ENCODE measurements around the gene ADAMTSL1. TPM values are rescaled to one million over a fixed set of nuclear protein-coding genes. Genes with fewer than 3 reads are reported as not detected.

The ADAMTSL1 gene
- total and polyA plus RNA-seq, 4 donors: 0.31 to 3.4 (median 1.9) TPM

- Histone ChIP-seq H3K4me1 (ENCODE audit: control insufficient read depth in 4 of 4, insufficient read depth in 4 of 4, low read length in 3 of 4) (peaks cover 0 to 5% (median 0%) of the 10 kb centered on the region in 4 donors), H3K9ac (ENCODE audit: low read depth in 1 of 2, low read length in 2 of 2) (no peak overlapping the region), H3K36me3 (ENCODE audit: control insufficient read depth in 4 of 4, insufficient read depth in 3 of 4, low read depth in 1 of 4, low read length in 3 of 4) (peaks cover 0 to 1% (median 0%) of the 10 kb centered on the region in 4 donors), H3K9me3 (ENCODE audit: control insufficient read depth in 4 of 4, low read length in 3 of 4) (no peaks in the 10 kb centered on the region), H3K4me3 (ENCODE audit: low read depth in 1 of 3, low read length in 3 of 3) (no peak overlapping the region), H3K27ac (ENCODE audit: low read depth in 1 of 2, low read length in 2 of 2) (no peak overlapping the region), H3K27me3 (ENCODE audit: control insufficient read depth in 4 of 4, insufficient read depth in 4 of 4, low read length in 3 of 4) (no peaks in the 10 kb centered on the region)
- no peak for DNase-seq (ENCODE audit: low spot score)
- TF ChIP-seq ATF3 (IDR thresholded peaks at IDR 0.05) (no peak), REST (IDR thresholded peaks at IDR 0.05) (no peak), GABPA (IDR thresholded peaks at IDR 0.05 in 1 of 2, conservative IDR thresholded peaks at IDR 0.05 in 1 of 2) (no peak), JUND (IDR thresholded peaks at IDR 0.05) (no peak), SP1 (IDR thresholded peaks at IDR 0.05) (no peak)
Observed at GRCh38 chr9:18694959-18695668, 221.2 kb downstream of the ADAMTSL1 start.

- Histone ChIP-seq H3K9me3 (ENCODE audit: control insufficient read depth in 4 of 4, low read length in 3 of 4) (no peaks in the 10 kb centered on the region), H3K36me3 (ENCODE audit: control insufficient read depth in 4 of 4, insufficient read depth in 3 of 4, low read depth in 1 of 4, low read length in 3 of 4) (no peaks in the 10 kb centered on the region), H3K27me3 (ENCODE audit: control insufficient read depth in 4 of 4, insufficient read depth in 4 of 4, low read length in 3 of 4) (no peaks in the 10 kb centered on the region), H3K27ac (ENCODE audit: low read depth in 1 of 2, low read length in 2 of 2) (no peak overlapping the region), H3K4me3 (ENCODE audit: low read depth in 1 of 3, low read length in 3 of 3) (no peak overlapping the region), H3K4me1 (ENCODE audit: control insufficient read depth in 4 of 4, insufficient read depth in 4 of 4, low read length in 3 of 4) (peaks cover 0 to 5% (median 0%) of the 10 kb centered on the region in 4 donors), H3K9ac (ENCODE audit: low read depth in 1 of 2, low read length in 2 of 2) (no peak overlapping the region)
- WGBS: 77% methylated on average over 2 of the region's 2 CpGs
- no peak for TF ChIP-seq YY1 (IDR thresholded peaks at IDR 0.05)
- DNase-seq (ENCODE audit: low spot score): no peak
Observed at GRCh38 chr9:18698992-18699391, 225.0 kb downstream of the ADAMTSL1 start.

- TF ChIP-seq EGR1 (IDR thresholded peaks at IDR 0.05; ENCODE audit: low read depth in 2 of 2) (no peak), ATF3 (IDR thresholded peaks at IDR 0.05) (no peak), ZBTB33 (IDR thresholded peaks at IDR 0.05) (no peak), FOXA2 (IDR thresholded peaks at IDR 0.05) (no peak)
- H3K27me3 ChIP-seq (ENCODE audit: control insufficient read depth in 4 of 4, insufficient read depth in 4 of 4, low read length in 3 of 4): no peaks in the 10 kb centered on the region
- peaks cover 0 to 5% (median 0%) of the 10 kb centered on the region in 4 donors for H3K4me1 ChIP-seq (ENCODE audit: control insufficient read depth in 4 of 4, insufficient read depth in 4 of 4, low read length in 3 of 4)
- H3K27ac ChIP-seq (ENCODE audit: low read depth in 1 of 2, low read length in 2 of 2): no peak overlapping the region
- H3K9me3 ChIP-seq (ENCODE audit: control insufficient read depth in 4 of 4, low read length in 3 of 4): no peaks in the 10 kb centered on the region
- no peak for DNase-seq (ENCODE audit: low spot score)
- H3K9ac ChIP-seq (ENCODE audit: low read depth in 1 of 2, low read length in 2 of 2): no peak overlapping the region
- H3K4me3 ChIP-seq (ENCODE audit: low read depth in 1 of 3, low read length in 3 of 3): no peak overlapping the region
- WGBS: 35% methylated on average over 1 of the region's 1 CpG
- H3K36me3 ChIP-seq (ENCODE audit: control insufficient read depth in 4 of 4, insufficient read depth in 3 of 4, low read depth in 1 of 4, low read length in 3 of 4): no peaks in the 10 kb centered on the region
Observed at GRCh38 chr9:18699764-18700163, 225.8 kb downstream of the ADAMTSL1 start.
